Measurements from ENCODE around the gene AP3D1.

DNA sequence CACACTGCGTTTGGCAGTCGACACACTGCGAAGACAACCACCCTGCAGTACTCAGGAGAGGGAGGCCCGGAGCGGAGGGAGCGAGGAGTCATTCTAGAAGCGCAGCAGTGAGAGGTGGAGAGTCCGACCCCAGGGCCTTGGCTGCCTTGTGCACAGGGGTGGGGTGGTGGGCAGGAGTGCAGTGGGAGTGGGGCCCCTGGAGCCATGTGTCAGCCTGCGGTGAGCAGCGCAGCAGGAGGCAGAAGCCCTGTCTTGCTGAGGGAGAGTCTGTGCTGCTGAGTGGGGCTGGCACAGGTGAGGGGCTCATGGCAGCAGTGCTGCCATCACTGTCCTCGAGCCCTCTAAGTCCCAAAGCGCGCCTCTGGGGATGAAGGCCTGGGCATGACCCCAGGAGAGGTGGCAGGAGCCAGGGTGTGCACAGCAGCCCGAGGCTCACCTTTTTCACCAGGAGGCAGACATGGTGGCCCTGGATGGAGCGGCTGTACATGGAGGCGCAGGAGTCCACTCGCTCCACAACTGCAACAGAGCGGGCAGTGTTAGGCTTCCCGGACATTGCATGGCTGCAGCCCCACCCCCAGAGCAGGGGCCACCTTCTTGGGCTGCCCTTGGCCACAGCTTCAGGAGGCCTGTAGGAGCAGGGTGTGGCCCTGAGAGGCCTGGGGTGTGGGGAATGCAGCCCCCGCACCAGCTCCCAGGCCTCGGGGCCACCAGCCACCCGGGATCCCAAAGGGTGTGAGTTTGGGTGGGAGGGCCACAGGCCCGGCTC is 42.9 kb downstream of the AP3D1 start:
- TF ChIP-seq POLR2A (IDR thresholded peaks at IDR 0.05) (no peak), CTCF (IDR thresholded peaks at IDR 0.05) (no peak)
